IPS-18c (cell line): ENCODE results near the gene ELANE.
"Not testable (repeated sequence)": the region's sequence is repeated elsewhere in the genome, so short reads cannot be mapped to it uniquely, and the experiment has no call there.

ENCODE experiments used
- H3K4me3 ChIP-seq: 2 replicates; pipeline ENCODE4 v1.7.0; 2013; ENCODE audit warnings: low read depth, mild to moderate bottlenecking, low read length, moderate library complexity; ENCODE audit not compliant: insufficient read depth
- H3K9me3 ChIP-seq: one replicate; pipeline ENCODE4 v1.6.1; 2013; ENCODE audit warnings: mild to moderate bottlenecking, low read length, moderate library complexity; ENCODE audit not compliant: control insufficient read depth, insufficient read depth

The ELANE gene

GRCh38 chr19:827710-828321, 24.3 kb upstream of the ELANE start, which contains the start of gene AZU1:
Gene AZU1, plus strand, starts transcription at chr19:827837. Its CDS starts 10 bp downstream, at chr19:827847.
- Histone ChIP-seq H3K9me3 (no peaks in the 10 kb centered on the region), H3K4me3 (no peak within 1 kb of the TSS)

GRCh38 chr19:829129-829758, 22.9 kb upstream of the ELANE start:
- Histone ChIP-seq H3K4me3 (no peak overlapping the region), H3K9me3 (no peaks in the 10 kb centered on the region)

- H3K4me3 ChIP-seq: no peak overlapping the region
Observed at GRCh38 chr19:831407-832369, 20.4 kb upstream of the ELANE start.

GRCh38 chr19:834216-834615, 17.9 kb upstream of the ELANE start:
- Histone ChIP-seq H3K4me3 (no peak overlapping the region), H3K9me3 (no peaks in the 10 kb centered on the region)

More at GRCh38 chr19:831407-832369, 20.4 kb upstream of the ELANE start:
- no peaks in the 10 kb centered on the region for H3K9me3 ChIP-seq

GRCh38 chr19:835210-835810, 16.8 kb upstream of the ELANE start:
- no peak overlapping the region for H3K4me3 ChIP-seq
- no peaks in the 10 kb centered on the region for H3K9me3 ChIP-seq

- Histone ChIP-seq H3K9me3 (no peaks in the 10 kb centered on the region), H3K4me3 (no peak within 1 kb of the TSS)
Observed at GRCh38 chr19:840519-841206, 11.4 kb upstream of the ELANE start, which contains the start of gene PRTN3. Gene PRTN3, plus strand, starts transcription at chr19:840999. Its CDS starts 10 bp downstream, at chr19:841009.

- H3K4me3 ChIP-seq, H3K9me3 ChIP-seq: not testable (repeated sequence)
Observed at GRCh38 chr19:842802-843179, 9.3 kb upstream of the ELANE start.

GRCh38 chr19:843180-843835, 8.8 kb upstream of the ELANE start:
- Histone ChIP-seq H3K4me3 (peak overlapping the region; percentile 43; the same call in 1 of the 2 replicates), H3K9me3 (no peaks in the 10 kb centered on the region)

- no peaks in the 10 kb centered on the region for H3K9me3 ChIP-seq
- peak overlapping the region; percentile 43; the same call in 1 of the 2 replicates for H3K4me3 ChIP-seq
Observed at GRCh38 chr19:843836-844545, 8.1 kb upstream of the ELANE start.

GRCh38 chr19:844546-844971, 7.5 kb upstream of the ELANE start:
- Histone ChIP-seq H3K4me3 (no peak overlapping the region), H3K9me3 (no peaks in the 10 kb centered on the region)

- no peak overlapping the region for H3K4me3 ChIP-seq
- H3K9me3 ChIP-seq: no peaks in the 10 kb centered on the region
Observed at GRCh38 chr19:845707-846521, 6.2 kb upstream of the ELANE start.

- H3K9me3 ChIP-seq: no peaks in the 10 kb centered on the region
Observed at GRCh38 chr19:848386-848921, 3.6 kb upstream of the ELANE start.

GRCh38 chr19:849195-849594, 2.9 kb upstream of the ELANE start:
- not testable (repeated sequence) for H3K4me3 ChIP-seq, H3K9me3 ChIP-seq

More at GRCh38 chr19:848386-848921, 3.6 kb upstream of the ELANE start:
- H3K4me3 ChIP-seq: no peak overlapping the region

- no peaks in the 10 kb centered on the region for H3K9me3 ChIP-seq
- no peak overlapping the region for H3K4me3 ChIP-seq
Observed at GRCh38 chr19:850221-850978, 1.7 kb upstream of the ELANE start.
